ENCODE results near the gene RNASE12.

DNA sequence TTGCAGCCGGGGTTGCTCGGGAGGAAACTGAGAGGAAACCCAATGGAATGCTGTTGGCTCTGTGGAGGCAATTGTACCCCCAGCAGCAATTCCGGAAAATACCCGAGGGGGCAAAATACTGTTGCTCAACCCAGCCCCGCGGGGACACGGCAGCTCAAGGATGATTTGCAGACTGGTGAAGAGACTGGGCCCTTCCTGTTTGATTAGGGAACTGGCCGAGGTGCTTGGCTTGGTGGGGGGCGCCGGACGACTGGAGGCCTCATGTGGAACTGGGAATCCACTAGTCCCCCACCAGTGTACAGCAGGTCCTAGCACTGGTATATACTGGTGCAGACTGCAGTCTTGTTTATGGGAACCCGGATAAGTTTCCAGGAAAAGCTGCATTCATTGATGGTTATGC is 10.3 kb upstream of the RNASE12 start:
- TF ChIP-seq POLR2A (IDR thresholded peaks at IDR 0.05) (no peak), CTCF (IDR thresholded peaks at IDR 0.05) (no peak), EP300 (IDR thresholded peaks at IDR 0.05) (no peak)

Measured in sigmoid colon (tissue), 4 donors.